Measurements from ENCODE around the gene PTPN1.
"Not testable (repeated sequence)": the region's sequence is repeated elsewhere in the genome, so short reads cannot be mapped to it uniquely, and the experiment has no call there.

The PTPN1 gene

GRCh38 chr20:50532221-50532620 lies 22.0 kb downstream of the PTPN1 start:
- DNase-seq (ENCODE audit: low spot score), result no peak

- DNase-seq (ENCODE audit: low spot score), result no peak
Measured at GRCh38 chr20:50533061-50533460, 22.9 kb downstream of the PTPN1 start.

GRCh38 chr20:50533464-50533863 lies 23.3 kb downstream of the PTPN1 start:
- DNase-seq (ENCODE audit: low spot score), result no peak

GRCh38 chr20:50534567-50534966 lies 24.4 kb downstream of the PTPN1 start:
- DNase-seq (ENCODE audit: low spot score), result no peak

- no peak for DNase-seq (ENCODE audit: low spot score)
Measured at GRCh38 chr20:50535162-50535561, 25.0 kb downstream of the PTPN1 start.

GRCh38 chr20:50536333-50536732 lies 26.1 kb downstream of the PTPN1 start:
- DNase-seq (ENCODE audit: low spot score), result no peak

GRCh38 chr20:50537546-50538201 lies 27.5 kb downstream of the PTPN1 start:
- no peak for DNase-seq (ENCODE audit: low spot score)

- DNase-seq (ENCODE audit: low spot score), result no peak
Measured at GRCh38 chr20:50538276-50538675, 28.1 kb downstream of the PTPN1 start.

- DNase-seq (ENCODE audit: low spot score), result not testable (repeated sequence)
Measured at GRCh38 chr20:50539798-50540197, 29.6 kb downstream of the PTPN1 start.

- no peak for DNase-seq (ENCODE audit: low spot score)
Measured at GRCh38 chr20:50540620-50541605, 30.7 kb downstream of the PTPN1 start.

GRCh38 chr20:50541606-50542041 lies 31.4 kb downstream of the PTPN1 start:
- no peak for DNase-seq (ENCODE audit: low spot score)

- DNase-seq (ENCODE audit: low spot score), result no peak
Measured at GRCh38 chr20:50543326-50543725, 33.1 kb downstream of the PTPN1 start.

GRCh38 chr20:50545126-50545525 lies 34.9 kb downstream of the PTPN1 start:
- no peak for DNase-seq (ENCODE audit: low spot score)

GRCh38 chr20:50546729-50547314 lies 36.6 kb downstream of the PTPN1 start:
- DNase-seq (ENCODE audit: low spot score), result no peak

GRCh38 chr20:50547964-50548363 lies 37.8 kb downstream of the PTPN1 start:
- DNase-seq (ENCODE audit: low spot score), result no peak

GRCh38 chr20:50548396-50548795 lies 38.2 kb downstream of the PTPN1 start:
- no peak for DNase-seq (ENCODE audit: low spot score)

GRCh38 chr20:50550531-50550930 lies 40.3 kb downstream of the PTPN1 start:
- DNase-seq (ENCODE audit: low spot score), result no peak

GRCh38 chr20:50551288-50551687 lies 41.1 kb downstream of the PTPN1 start:
- no peak for DNase-seq (ENCODE audit: low spot score)

GRCh38 chr20:50552979-50553378 lies 42.8 kb downstream of the PTPN1 start:
- DNase-seq (ENCODE audit: low spot score), result no peak

- DNase-seq (ENCODE audit: low spot score), result no peak
Measured at GRCh38 chr20:50554694-50555579, 44.8 kb downstream of the PTPN1 start.

- DNase-seq (ENCODE audit: low spot score), result no peak
Measured at GRCh38 chr20:50555662-50556061, 45.5 kb downstream of the PTPN1 start.

All from ecto neural progenitor cell (in vitro differentiated cells).